Measurements from ENCODE around the gene BCL10. TPM values are rescaled to one million over a fixed set of nuclear protein-coding genes. Genes with fewer than 3 reads are reported as not detected.

BCL10 gene
- polyA plus RNA-seq, 1 donor from 2014 or later = 17.3 TPM

- Histone ChIP-seq H3K9ac (ENCODE audit: low read length) (no peak overlapping the region), H3K27ac (ENCODE audit: low read length) (no peak overlapping the region), H3K79me2 (replicated peaks; ENCODE audit: insufficient read depth, low read length) (no peaks in the 10 kb centered on the region), H4K20me1 (ENCODE audit: insufficient read depth) (no peaks in the 10 kb centered on the region), H3K36me3 (ENCODE audit: insufficient read depth, low read length) (peaks cover 3% of the 10 kb centered on the region), H3F3A (ENCODE audit: insufficient read depth, low read length, poor library complexity, severe bottlenecking) (no peaks in the 10 kb centered on the region), H3K4me2 (ENCODE audit: low read length) (no peak overlapping the region), H3K27me3 (ENCODE audit: insufficient read depth, low read depth, low read length) (no peaks in the 10 kb centered on the region), H3K4me3 (ENCODE audit: low read length) (no peak overlapping the region), H3K9me3 (ENCODE audit: low read length) (no peaks in the 10 kb centered on the region), H3K9me2 (ENCODE audit: insufficient read depth, low read length) (no peaks in the 10 kb centered on the region), H2AFZ (ENCODE audit: low read depth, low read length) (no peak overlapping the region)
- TF ChIP-seq EZH2 (IDR thresholded peaks at IDR 0.05; ENCODE audit: borderline replicate concordance, insufficient read depth, low read length, poor library complexity, severe bottlenecking) = no peak
- TF ChIP-seq EP300 (conservative IDR thresholded peaks at IDR 0.05; ENCODE audit: poor library complexity, severe bottlenecking) = no peak
- no peak for TF ChIP-seq RAD21 (conservative IDR thresholded peaks at IDR 0.05)
- no peak for TF ChIP-seq SMC3 (conservative IDR thresholded peaks at IDR 0.05; ENCODE audit: poor library complexity)
- TF ChIP-seq TAF1 (IDR thresholded peaks at IDR 0.05; ENCODE audit: low read depth) = no peak
- TF ChIP-seq POLR2AphosphoS5 (IDR thresholded peaks at IDR 0.05) = no peak
- TF ChIP-seq CTCF (IDR thresholded peaks at IDR 0.05; ENCODE audit: poor library complexity, severe bottlenecking) = no peak
- TF ChIP-seq REST (IDR thresholded peaks at IDR 0.05; ENCODE audit: borderline replicate concordance) = no peak
- TF ChIP-seq MXI1 (conservative IDR thresholded peaks at IDR 0.05; ENCODE audit: poor library complexity, severe bottlenecking) = no peak
These were observed 47.3 kb upstream of the BCL10 start for GRCh38 chr1:85323770-85324169.

GRCh38 chr1:85322655-85323054 is 46.2 kb upstream of the BCL10 start:
- no peak for TF ChIP-seq TAF1 (IDR thresholded peaks at IDR 0.05; ENCODE audit: low read depth)
- no peaks in the 10 kb centered on the region for H3K9me2 ChIP-seq (ENCODE audit: insufficient read depth, low read length)
- no peaks in the 10 kb centered on the region for H3K27me3 ChIP-seq (ENCODE audit: insufficient read depth, low read depth, low read length)
- no peak overlapping the region for H3K4me2 ChIP-seq (ENCODE audit: low read length)
- H2AFZ ChIP-seq (ENCODE audit: low read depth, low read length) = no peak overlapping the region
- no peaks in the 10 kb centered on the region for H3K9me3 ChIP-seq (ENCODE audit: low read length)
- H3K4me3 ChIP-seq (ENCODE audit: low read length) = no peak overlapping the region
- peaks cover 3% of the 10 kb centered on the region for H3K36me3 ChIP-seq (ENCODE audit: insufficient read depth, low read length)
- H3K79me2 ChIP-seq (replicated peaks; ENCODE audit: insufficient read depth, low read length) = no peaks in the 10 kb centered on the region
- no peak overlapping the region for H3K9ac ChIP-seq (ENCODE audit: low read length)
- no peak overlapping the region for H3K27ac ChIP-seq (ENCODE audit: low read length)
- no peaks in the 10 kb centered on the region for H3F3A ChIP-seq (ENCODE audit: insufficient read depth, low read length, poor library complexity, severe bottlenecking)
- no peaks in the 10 kb centered on the region for H4K20me1 ChIP-seq (ENCODE audit: insufficient read depth)
